Tibial nerve (tissue), 4 donors: ENCODE results near the gene AGPAT3.

Experiments
- CTCF ChIP-seq, 5 experiments: fragments of 200-600 bp in 3 of 5; fragments of 450-650 bp in 2 of 5; sonication (generic) in 3 of 5; IDR thresholded peaks; one replicate each; pipeline ENCODE4 v1.5.1; 2016 to 2019; ENCODE audit warnings: antibody characterized with exemption in 5 of 5, mild to moderate bottlenecking in 3 of 5, moderate library complexity in 2 of 5
- EP300 ChIP-seq, 2 donors: sonication (generic); formaldehyde crosslinking; IDR thresholded peaks; one replicate each; pipeline ENCODE4 v1.6.1; 2017; ENCODE audit warnings: antibody characterized with exemption in 2 of 2, mild to moderate bottlenecking in 1 of 2
- POLR2A ChIP-seq, 2 donors: fragments of 450-650 bp; IDR thresholded peaks; one replicate each; pipeline ENCODE4 v1.6.1; 2017; ENCODE audit warnings: antibody characterized with exemption in 2 of 2, mild to moderate bottlenecking in 2 of 2, moderate library complexity in 2 of 2

- TF ChIP-seq POLR2A (IDR thresholded peaks at IDR 0.05) (no peak), EP300 (IDR thresholded peaks at IDR 0.05) (no peak), CTCF (IDR thresholded peaks at IDR 0.05) (no peak)
Measured at GRCh38 chr21:44021064-44021463, 156.0 kb downstream of the AGPAT3 start.
